WTC11 (cell line): ENCODE data around the gene CACNA2D1. TPM values are rescaled to one million over a fixed set of nuclear protein-coding genes. Genes with fewer than 3 reads are reported as not detected.

ENCODE experiments used
- ATAC-seq: fragments of 200-7000 bp; cut with Tn5 transposase; 2 replicates; pipeline ENCODE4 v1.10.0; 2021; ENCODE audit warnings: mild to moderate bottlenecking, moderate library complexity
- CTCF ChIA-PET: fragments of 300-600 bp; sonication (Branson Sonifier 250); formaldehyde crosslinking; loops from one replicate; lab custom pipeline; 2021; ENCODE audit warnings: antibody characterized with exemption; lab: Charles Lee
- POLR2A ChIA-PET: fragments of 350-600 bp; sonication (Branson Sonifier 250); formaldehyde crosslinking; loops from one replicate; lab custom pipeline; 2021; ENCODE audit warnings: antibody characterized with exemption; lab: Charles Lee
- DNase-seq: peaks from one replicate; pipeline ENCODE4 v3.0.0; 2021; ENCODE audit warnings: low spot score
- H3K27ac Mint-ChIP-seq: 2 replicates; pipeline ENCODE4 v1.8.0; 2021; ENCODE audit warnings: mixed read lengths
- H3K27me3 Mint-ChIP-seq: 2 replicates; pipeline ENCODE4 v1.8.0; 2021; ENCODE audit warnings: low read depth, mild to moderate bottlenecking, moderate library complexity, mixed read lengths
- H3K36me3 Mint-ChIP-seq: 2 replicates; pipeline ENCODE4 v1.8.0; 2021; ENCODE audit warnings: mixed read lengths
- H3K4me1 Mint-ChIP-seq: 2 replicates; pipeline ENCODE4 v1.8.0; 2022; ENCODE audit warnings: mixed read lengths
- H3K4me3 Mint-ChIP-seq: 2 replicates; pipeline ENCODE4 v1.8.0; 2021; ENCODE audit warnings: mild to moderate bottlenecking, moderate library complexity, mixed read lengths
- H3K9me3 Mint-ChIP-seq: 2 replicates; pipeline ENCODE4 v1.8.0; 2021; ENCODE audit warnings: mixed read lengths
- ARID4B ChIP-seq: sonication (generic); formaldehyde crosslinking; IDR thresholded peaks from 2 replicates; pipeline ENCODE4 v1.8.0; 2023; ENCODE audit warnings: missing genetic modification reagents, mild to moderate bottlenecking, borderline replicate concordance
- ATF3 ChIP-seq: sonication (generic); formaldehyde crosslinking; conservative IDR thresholded peaks from 2 replicates; pipeline ENCODE4 v1.8.1; 2022; ENCODE audit warnings: mild to moderate bottlenecking, missing genetic modification reagents
- CREB1 ChIP-seq: sonication (generic); formaldehyde crosslinking; IDR thresholded peaks from 2 replicates; pipeline ENCODE4 v1.8.0; 2023; ENCODE audit warnings: mild to moderate bottlenecking, missing genetic modification reagents
- ELF4 ChIP-seq: sonication (generic); formaldehyde crosslinking; IDR thresholded peaks from 2 replicates; pipeline ENCODE4 v1.8.1; 2022; ENCODE audit warnings: low read depth, mild to moderate bottlenecking, moderate library complexity, missing genetic modification reagents
- ETV6 ChIP-seq: sonication (generic); formaldehyde crosslinking; IDR thresholded peaks from 2 replicates; pipeline ENCODE4 v1.8.1; 2022; ENCODE audit warnings: mild to moderate bottlenecking, missing genetic modification reagents
- IRF2 ChIP-seq: sonication (generic); formaldehyde crosslinking; IDR thresholded peaks from 2 replicates; pipeline ENCODE4 v1.8.0; 2022; ENCODE audit warnings: low read depth, missing genetic modification reagents, borderline replicate concordance
- JAZF1 ChIP-seq: fragments of 250-450 bp; sonication (Bioruptor Pico); IDR thresholded peaks from 2 replicates; pipeline ENCODE4 v1.9.0; 2021; ENCODE audit warnings: moderate library complexity, mild to moderate bottlenecking, inconsistent platforms
- KAT7 ChIP-seq: sonication (generic); formaldehyde crosslinking; IDR thresholded peaks from 2 replicates; pipeline ENCODE4 v1.8.1; 2023; ENCODE audit warnings: missing genetic modification reagents, mild to moderate bottlenecking, borderline replicate concordance
- MAX ChIP-seq: sonication (generic); formaldehyde crosslinking; IDR thresholded peaks from 2 replicates; pipeline ENCODE4 v1.8.0; 2022; ENCODE audit warnings: mild to moderate bottlenecking, missing genetic modification reagents
- MXD4 ChIP-seq: fragments of 250-450 bp; sonication (Bioruptor Pico); IDR thresholded peaks from 2 replicates; pipeline ENCODE4 v1.8.0; 2021; ENCODE audit warnings: mild to moderate bottlenecking, moderate library complexity, borderline replicate concordance
- MYBL2 ChIP-seq: sonication (generic); formaldehyde crosslinking; IDR thresholded peaks from 2 replicates; pipeline ENCODE4 v1.8.1; 2023; ENCODE audit warnings: mild to moderate bottlenecking, moderate library complexity, missing genetic modification reagents
- NFATC4 ChIP-seq: fragments of 250-450 bp; sonication (Bioruptor Pico); IDR thresholded peaks from 2 replicates; pipeline ENCODE4 v1.9.0; 2021; ENCODE audit warnings: mild to moderate bottlenecking
- PRDM15 ChIP-seq: sonication (generic); formaldehyde crosslinking; IDR thresholded peaks from 2 replicates; pipeline ENCODE4 v1.8.0; 2022; ENCODE audit warnings: missing genetic modification reagents
- SMAD3 ChIP-seq: sonication (generic); formaldehyde crosslinking; IDR thresholded peaks from 2 replicates; pipeline ENCODE4 v1.8.0; 2022; ENCODE audit warnings: missing genetic modification reagents, mild to moderate bottlenecking, borderline replicate concordance
- TCF7 ChIP-seq: sonication (generic); formaldehyde crosslinking; IDR thresholded peaks from 2 replicates; pipeline ENCODE4 v1.8.0; 2022; ENCODE audit warnings: mild to moderate bottlenecking, low read depth, missing genetic modification reagents, moderate library complexity
- TEAD1 ChIP-seq: sonication (generic); formaldehyde crosslinking; IDR thresholded peaks from 2 replicates; pipeline ENCODE4 v1.8.0; 2022; ENCODE audit warnings: mild to moderate bottlenecking, missing genetic modification reagents
- USF1 ChIP-seq: sonication (generic); formaldehyde crosslinking; IDR thresholded peaks from 2 replicates; pipeline ENCODE4 v1.8.0; 2022; ENCODE audit warnings: mild to moderate bottlenecking, missing genetic modification reagents
- USF2 ChIP-seq: sonication (generic); formaldehyde crosslinking; IDR thresholded peaks from 2 replicates; pipeline ENCODE4 v1.8.1; 2023; ENCODE audit warnings: mild to moderate bottlenecking, missing genetic modification reagents, moderate library complexity
- ZNF138 ChIP-seq: sonication (generic); formaldehyde crosslinking; conservative IDR thresholded peaks from 2 replicates; pipeline ENCODE4 v1.8.1; 2022; ENCODE audit warnings: mild to moderate bottlenecking, moderate library complexity, missing genetic modification reagents
- ZNF416 ChIP-seq: fragments of 250-450 bp; sonication (Bioruptor Pico); IDR thresholded peaks from 2 replicates; pipeline ENCODE4 v1.9.0; 2021; ENCODE audit warnings: mild to moderate bottlenecking, inconsistent platforms
- ZNF423 ChIP-seq: fragments of 250-450 bp; sonication (Bioruptor Pico); IDR thresholded peaks from 2 replicates; pipeline ENCODE4 v2.1.2; 2022; ENCODE audit warnings: mild to moderate bottlenecking, moderate library complexity
- ZNF532 ChIP-seq: fragments of 250-450 bp; sonication (Bioruptor Pico); IDR thresholded peaks from 2 replicates; pipeline ENCODE4 v1.9.0; 2021; ENCODE audit warnings: mild to moderate bottlenecking, borderline replicate concordance
- total RNA-seq: library from RNA; stranded (reverse); gene quantifications from 3 replicates; pipeline ENCODE4 v1.2.3, GENCODE V29; 2021

CACNA2D1 gene
- total RNA-seq, 1 experiment from 2014 or later: 33.3 TPM

GRCh38 chr7:82450759-82451158, 7.2 kb upstream of the CACNA2D1 start:
- ChIA-PET POLR2A (no interaction called here), CTCF (no interaction called here)
- Mint-ChIP-seq H3K4me3 (no peak overlapping the region), H3K27ac (no peak overlapping the region), H3K27me3 (peaks cover 4% of the 10 kb centered on the region), H3K36me3 (no peaks in the 10 kb centered on the region), H3K4me1 (peaks cover 15% of the 10 kb centered on the region), H3K9me3 (no peaks in the 10 kb centered on the region)
- ATAC-seq (peak; percentile 62), DNase-seq (no peak)
- no peak for TF ChIP-seq ELF4 (CRISPR knock-in tag)
- TF ChIP-seq TEAD1 (CRISPR knock-in tag): no peak
- TF ChIP-seq USF1 (CRISPR knock-in tag): no peak
- TF ChIP-seq KAT7: no peak
- TF ChIP-seq ZNF416: no peak
- TF ChIP-seq IRF2 (CRISPR knock-in tag): no peak

- Mint-ChIP-seq H3K4me3 (no peak overlapping the region), H3K27ac (no peak overlapping the region), H3K36me3 (no peaks in the 10 kb centered on the region), H3K9me3 (no peaks in the 10 kb centered on the region)
- DNase-seq: no peak
- TF ChIP-seq ARID4B (CRISPR knock-in tag): no peak
- no peak for TF ChIP-seq PRDM15 (CRISPR knock-in tag)
- TF ChIP-seq TCF7 (CRISPR knock-in tag): no peak
- TF ChIP-seq NFATC4 (CRISPR knock-in tag): no peak
- TF ChIP-seq ZNF423 (CRISPR knock-in tag): no peak
- TF ChIP-seq CREB1 (CRISPR knock-in tag): no peak
- TF ChIP-seq ZNF138 (CRISPR knock-in tag): no peak
- TF ChIP-seq ZNF532 (CRISPR knock-in tag): no peak
- no peak for TF ChIP-seq MXD4 (CRISPR knock-in tag)
- TF ChIP-seq MYBL2 (CRISPR knock-in tag): no peak
- TF ChIP-seq SMAD3 (CRISPR knock-in tag): no peak
- no peak for TF ChIP-seq USF2 (CRISPR knock-in tag)
- TF ChIP-seq ETV6: no peak
- TF ChIP-seq MAX (CRISPR knock-in tag): no peak
- TF ChIP-seq JAZF1: no peak
- TF ChIP-seq ATF3: no peak
- TF ChIP-seq, all 79 proteins: peak for 0
- no peak for ATAC-seq
- H3K4me1 Mint-ChIP-seq: peaks cover 23% of the 10 kb centered on the region
- H3K27me3 Mint-ChIP-seq: peaks cover 11% of the 10 kb centered on the region
- POLR2A ChIA-PET: no interaction called here
- CTCF ChIA-PET: no interaction called here
Observed at GRCh38 chr7:82449910-82450309, 6.3 kb upstream of the CACNA2D1 start.
